Uterus (tissue), 2 donors: ENCODE results near the gene KPTN.

Experiments
- CTCF ChIP-seq, 4 experiments: fragments of 200-600 bp in 2 of 4; fragments of 450-650 bp in 2 of 4; sonication (generic) in 2 of 4; IDR thresholded peaks; one replicate each; pipeline ENCODE4 v1.5.1; 2016 to 2019; ENCODE audit warnings: antibody characterized with exemption in 4 of 4, mild to moderate bottlenecking in 2 of 4, moderate library complexity in 1 of 4
- POLR2A ChIP-seq, 2 donors: fragments of 450-650 bp; IDR thresholded peaks; one replicate each; pipeline ENCODE4 v1.6.1; 2016; ENCODE audit warnings: antibody characterized with exemption in 2 of 2, mild to moderate bottlenecking in 1 of 2, moderate library complexity in 1 of 2

- TF ChIP-seq CTCF (IDR thresholded peaks at IDR 0.05) (no peak), POLR2A (IDR thresholded peaks at IDR 0.05) (no peak)
These were observed 2.5 kb downstream of the KPTN start for GRCh38 chr19:47481460-47482052.
